Measurements from ENCODE around the gene PCNP.
A peak's percentile ranks its signal among the peaks of the same experiment; 100 is the strongest.
"Not testable (repeated sequence)": the region's sequence is repeated elsewhere in the genome, so short reads cannot be mapped to it uniquely, and the experiment has no call there.

Gene PCNP

DNA sequence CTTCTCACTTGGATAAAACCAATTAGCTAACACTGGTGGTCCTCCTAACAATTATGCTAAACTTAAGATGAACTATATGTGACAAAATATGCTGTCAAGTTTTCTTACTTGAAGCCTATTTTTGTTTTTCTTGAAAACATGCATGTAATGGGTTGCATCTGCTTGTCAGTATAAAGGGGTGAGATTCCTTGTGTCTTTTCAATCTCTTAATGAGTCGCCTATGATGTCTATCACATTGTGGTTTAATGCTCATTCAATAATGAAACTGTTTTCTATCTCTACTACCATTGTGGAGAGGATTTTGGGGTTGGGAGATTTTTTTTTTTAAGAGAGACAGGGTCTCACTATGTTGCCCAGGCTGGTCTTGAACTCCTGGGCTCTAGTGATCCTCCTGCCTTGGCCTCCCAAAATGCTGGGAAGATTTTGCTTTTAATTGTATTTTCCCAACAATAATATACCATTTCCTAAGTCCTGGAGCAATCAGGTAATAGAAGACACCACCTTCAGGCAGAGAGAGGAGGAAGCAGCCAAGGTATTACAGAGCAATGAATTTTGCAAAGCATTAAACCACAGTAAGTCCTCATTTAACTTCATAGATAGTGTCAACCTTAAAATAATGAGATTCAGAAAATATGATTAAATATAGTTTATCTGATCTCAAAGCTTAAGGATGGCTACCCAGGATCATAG lies 29.7 kb upstream of the PCNP start:
- H3K4me3 Mint-ChIP-seq, result peak overlapping the region; percentile 57
- H3K27ac Mint-ChIP-seq, result peak overlapping the region; percentile 85
- H3K27me3 Mint-ChIP-seq (ENCODE audit: low read depth), result no peaks in the 10 kb centered on the region
- DNase-seq (ENCODE audit: low spot score), result no peak
- peaks cover 8% of the 10 kb centered on the region for H3K9me3 Mint-ChIP-seq
- peaks cover 10% of the 10 kb centered on the region for H3K36me3 Mint-ChIP-seq (ENCODE audit: low read depth)
- peaks cover 47% of the 10 kb centered on the region for H3K4me1 Mint-ChIP-seq (ENCODE audit: low read depth)

DNA sequence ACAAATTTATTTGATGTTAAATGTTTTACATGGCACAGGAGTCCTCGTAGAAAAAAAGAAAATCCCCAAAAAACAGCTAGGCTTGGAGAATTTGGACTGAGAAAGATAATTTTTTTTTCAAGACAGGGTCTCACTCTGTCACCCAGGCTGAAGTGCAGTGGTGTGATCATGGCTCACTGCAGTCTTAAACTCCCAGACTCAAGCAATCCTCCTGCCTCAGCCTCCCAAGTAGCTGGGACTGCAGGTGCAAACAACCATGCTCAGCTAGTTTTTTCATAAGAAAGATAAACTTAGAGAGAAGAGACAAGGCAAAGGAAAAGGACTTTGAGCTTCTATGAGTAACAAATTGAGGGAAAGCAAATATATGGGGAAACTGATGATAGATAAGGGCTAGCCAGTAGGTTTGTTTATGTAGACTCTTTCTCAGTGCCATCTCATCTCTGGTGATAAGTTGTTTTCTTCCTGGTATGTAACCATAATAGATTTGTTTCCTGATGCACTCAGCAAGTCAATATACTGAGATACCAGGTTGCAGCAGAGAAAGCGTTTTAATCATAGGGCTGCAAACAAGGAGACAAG lies 25.4 kb upstream of the PCNP start:
- Mint-ChIP-seq H3K4me3 (no peak overlapping the region), H3K27me3 (ENCODE audit: low read depth) (no peaks in the 10 kb centered on the region), H3K27ac (no peak overlapping the region), H3K9me3 (peaks cover 4% of the 10 kb centered on the region), H3K36me3 (ENCODE audit: low read depth) (peaks cover 4% of the 10 kb centered on the region), H3K4me1 (ENCODE audit: low read depth) (peaks cover 32% of the 10 kb centered on the region)
- DNase-seq (ENCODE audit: low spot score), result no peak

DNA sequence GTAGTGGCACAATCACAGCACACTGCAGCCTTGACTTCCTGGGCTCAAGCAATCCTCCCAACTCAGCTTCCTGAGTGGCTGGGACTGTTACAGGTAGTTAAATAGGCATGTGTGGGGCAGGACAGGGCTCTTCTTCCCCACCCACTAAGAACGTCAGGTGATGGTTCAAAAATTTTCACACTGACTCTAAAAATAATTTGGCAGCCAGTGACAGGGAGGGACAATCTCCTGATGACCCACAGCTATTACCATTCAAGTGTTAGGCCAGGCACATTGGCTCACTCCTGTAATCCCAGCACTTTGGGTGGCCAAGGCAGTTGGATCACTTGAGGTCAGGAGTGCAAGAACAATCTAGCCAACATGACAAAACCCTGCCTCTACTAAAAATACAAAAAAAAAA lies 24.5 kb upstream of the PCNP start:
- no peak for DNase-seq (ENCODE audit: low spot score)
- no peaks in the 10 kb centered on the region for H3K9me3 Mint-ChIP-seq
- H3K27ac Mint-ChIP-seq, result no peak overlapping the region
- no peaks in the 10 kb centered on the region for H3K36me3 Mint-ChIP-seq (ENCODE audit: low read depth)
- H3K4me1 Mint-ChIP-seq (ENCODE audit: low read depth), result peaks cover 24% of the 10 kb centered on the region
- H3K27me3 Mint-ChIP-seq (ENCODE audit: low read depth), result no peaks in the 10 kb centered on the region
- no peak overlapping the region for H3K4me3 Mint-ChIP-seq

DNA sequence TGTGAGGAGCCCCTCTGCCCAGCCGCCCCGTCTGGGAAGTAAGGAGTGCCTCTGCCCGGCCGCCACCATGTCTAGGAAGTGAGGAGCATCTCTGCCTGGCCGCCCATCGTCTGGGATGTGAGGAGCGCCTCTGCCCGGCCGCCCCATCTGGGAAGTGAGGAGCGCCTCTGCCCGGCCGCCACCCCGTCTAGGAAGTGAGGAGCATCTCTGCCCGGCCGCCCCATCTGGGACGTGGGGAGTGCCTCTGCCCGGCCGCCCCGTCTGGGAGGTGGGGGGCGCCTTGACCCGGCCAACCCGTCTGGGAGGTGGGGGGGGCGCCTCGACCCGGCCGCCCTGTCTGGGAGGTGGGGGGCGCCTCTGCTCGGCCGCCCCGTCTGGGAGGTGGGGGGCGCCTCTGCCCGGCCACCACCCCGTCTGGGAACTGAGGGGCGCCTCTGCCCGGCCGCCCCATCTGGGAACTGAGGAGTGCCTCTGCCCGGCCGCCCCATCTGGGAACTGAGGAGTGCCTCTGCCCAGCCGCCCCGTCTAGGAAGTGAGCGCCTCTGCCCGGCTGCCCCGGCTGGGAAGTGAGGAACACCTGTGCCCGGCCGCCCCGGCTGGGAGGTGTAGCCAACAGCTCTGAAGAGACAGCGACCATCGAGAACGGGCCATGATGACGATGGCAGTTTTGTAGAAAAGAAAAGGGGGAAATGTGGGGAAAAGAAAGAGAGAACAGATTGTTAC lies 22.5 kb upstream of the PCNP start:
- H3K36me3 Mint-ChIP-seq (ENCODE audit: low read depth), result not testable (repeated sequence)

DNA sequence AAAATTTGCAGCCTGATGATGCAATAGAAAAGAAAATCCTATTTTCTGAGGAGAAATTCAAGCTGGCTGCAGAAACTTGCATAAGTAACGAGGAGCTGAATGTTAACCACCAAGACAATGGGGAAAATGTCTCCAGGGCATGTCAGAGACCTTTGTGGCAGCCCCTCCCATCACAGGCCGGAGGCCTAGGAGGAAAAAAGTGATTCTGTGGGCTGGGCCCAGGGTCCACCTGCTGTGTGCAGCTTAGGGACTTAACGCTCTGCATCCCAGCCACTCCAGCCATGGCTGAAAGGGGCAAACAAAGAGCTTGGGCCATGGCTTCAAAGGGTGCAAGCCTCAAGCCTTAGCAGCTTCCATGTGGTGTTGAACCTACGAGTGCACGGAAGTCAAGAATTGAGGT lies 20.6 kb upstream of the PCNP start:
- H3K36me3 Mint-ChIP-seq (ENCODE audit: low read depth); H3K27ac Mint-ChIP-seq; DNase-seq (ENCODE audit: low spot score); H3K4me1 Mint-ChIP-seq (ENCODE audit: low read depth); H3K9me3 Mint-ChIP-seq; H3K4me3 Mint-ChIP-seq: not testable (repeated sequence)
- peaks cover 14% of the 10 kb centered on the region for H3K27me3 Mint-ChIP-seq (ENCODE audit: low read depth)

More for the DNA sequence above, 22.5 kb upstream of the PCNP start:
- H3K4me3 Mint-ChIP-seq; DNase-seq (ENCODE audit: low spot score); H3K27ac Mint-ChIP-seq; H3K9me3 Mint-ChIP-seq: not testable (repeated sequence)
- H3K4me1 Mint-ChIP-seq (ENCODE audit: low read depth), result peaks cover 20% of the 10 kb centered on the region
- H3K27me3 Mint-ChIP-seq (ENCODE audit: low read depth), result peaks cover 10% of the 10 kb centered on the region

DNA sequence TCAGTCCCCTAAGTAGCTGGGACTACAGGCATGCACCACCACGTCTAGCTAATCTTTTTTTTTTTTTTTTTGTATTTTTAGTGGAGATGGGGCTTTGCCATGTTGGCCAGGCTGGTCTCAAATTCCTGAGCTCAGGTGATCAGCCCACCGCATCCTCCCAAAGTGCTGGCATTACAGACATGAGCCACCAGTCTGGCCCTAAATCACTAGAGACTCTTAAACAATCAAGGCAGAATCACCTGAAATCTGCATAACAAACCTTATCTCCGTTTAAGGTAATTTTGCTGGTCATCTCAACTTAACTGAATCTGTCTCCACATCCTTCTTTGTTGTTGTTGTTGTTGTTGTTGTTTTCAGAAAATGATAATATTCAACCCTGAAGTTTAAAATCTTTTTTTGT lies 17.9 kb upstream of the PCNP start:
- Mint-ChIP-seq H3K36me3 (ENCODE audit: low read depth) (no peaks in the 10 kb centered on the region), H3K27me3 (ENCODE audit: low read depth) (peaks cover 14% of the 10 kb centered on the region), H3K27ac (no peak overlapping the region), H3K4me1 (ENCODE audit: low read depth) (peaks cover 4% of the 10 kb centered on the region), H3K4me3 (no peak overlapping the region), H3K9me3 (no peaks in the 10 kb centered on the region)
- no peak for DNase-seq (ENCODE audit: low spot score)

DNA sequence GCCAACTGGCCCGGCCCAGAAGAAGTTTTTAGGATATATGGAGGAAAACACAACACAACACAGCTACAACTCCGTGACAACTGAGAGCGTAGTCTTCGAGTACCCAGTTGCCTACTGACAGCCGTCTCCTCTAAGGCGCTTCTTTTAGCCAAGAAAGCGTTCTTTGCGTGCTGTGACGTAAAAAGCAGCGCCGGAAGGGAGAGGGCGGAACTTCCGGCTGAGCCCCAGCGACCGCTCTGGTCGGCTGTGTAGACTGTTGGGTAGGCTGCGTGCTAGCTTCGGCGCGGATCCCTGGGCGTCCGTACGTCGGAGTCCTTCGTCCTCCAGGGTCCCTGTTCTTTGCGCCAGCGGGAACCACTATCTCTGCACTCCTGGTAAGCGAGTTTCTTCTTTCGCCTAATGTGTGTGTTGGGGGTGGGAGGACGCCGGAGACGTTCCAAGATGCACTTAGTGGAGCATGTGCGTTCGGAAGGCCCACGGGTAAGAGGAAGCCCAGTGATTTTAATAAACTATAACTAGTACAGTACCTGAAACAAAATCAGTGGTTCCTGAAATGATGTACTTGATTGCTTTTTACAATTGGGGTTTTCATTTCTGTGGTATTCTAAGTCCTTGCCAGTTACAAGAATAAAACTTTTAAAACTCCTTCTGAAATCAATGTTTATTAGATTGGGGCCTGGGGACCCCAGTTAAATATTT lies 12.2 kb upstream of the PCNP start, which contains the start of gene TRMT10C:
TRMT10C (plus strand) TSS at position 239 of the 699 bp plus-strand sequence. CDS start 2,914 bp downstream, outside the sequence.
- H3K27ac Mint-ChIP-seq, result peak within 1 kb of the TSS; percentile 98
- no peaks in the 10 kb centered on the region for H3K9me3 Mint-ChIP-seq
- peak within 1 kb of the TSS; percentile 99 for H3K4me3 Mint-ChIP-seq
- peaks cover under 1% of the 10 kb centered on the region for H3K27me3 Mint-ChIP-seq (ENCODE audit: low read depth)
- DNase-seq (ENCODE audit: low spot score), result peak; percentile 91
- peaks cover 37% of the 10 kb centered on the region for H3K36me3 Mint-ChIP-seq (ENCODE audit: low read depth)
- H3K4me1 Mint-ChIP-seq (ENCODE audit: low read depth), result peaks cover 18% of the 10 kb centered on the region

DNA sequence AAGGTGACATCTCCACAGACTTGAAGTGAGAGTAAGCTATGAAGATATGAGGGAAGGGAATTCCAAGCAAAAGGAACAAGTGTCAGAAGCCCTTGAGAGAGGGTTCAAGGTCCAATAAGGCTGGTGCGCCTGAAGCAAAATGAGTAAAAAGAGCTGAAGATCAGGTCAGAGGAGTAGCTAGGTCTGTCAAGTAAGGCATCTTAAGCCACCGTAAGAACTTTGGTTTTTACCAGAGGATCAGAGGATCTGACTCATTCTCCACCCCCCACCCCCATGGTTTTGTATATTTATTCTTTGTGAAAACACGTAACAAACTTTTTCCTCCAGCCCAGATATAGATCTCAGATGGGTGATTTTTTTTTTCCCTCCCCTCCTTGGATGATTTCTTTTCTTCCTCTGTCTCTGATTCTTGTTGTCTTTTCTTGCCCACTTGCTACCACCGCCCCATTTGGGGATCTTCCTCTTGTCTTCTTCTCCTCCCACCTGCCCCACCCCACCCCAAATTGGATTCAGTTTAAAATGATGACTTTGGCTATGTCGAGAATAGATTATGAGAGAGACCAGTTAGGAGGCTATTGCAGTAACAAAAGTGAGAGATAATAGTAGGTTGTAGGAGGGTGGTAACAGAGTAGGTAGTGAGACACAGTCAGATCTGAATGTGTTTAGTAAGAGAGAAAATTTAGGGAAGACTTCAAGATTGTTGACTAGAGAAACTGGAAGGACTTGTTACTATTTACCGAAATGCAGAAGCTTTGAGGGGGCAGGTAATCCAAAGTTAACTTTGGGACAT lies 6.3 kb upstream of the PCNP start:
- peak; percentile 48 for DNase-seq (ENCODE audit: low spot score)
- Mint-ChIP-seq H3K4me3 (peak overlapping the region; percentile 16), H3K9me3 (no peaks in the 10 kb centered on the region), H3K27me3 (ENCODE audit: low read depth) (no peaks in the 10 kb centered on the region), H3K36me3 (ENCODE audit: low read depth) (peaks cover 47% of the 10 kb centered on the region), H3K27ac (peak overlapping the region; percentile 29), H3K4me1 (ENCODE audit: low read depth) (peaks cover 46% of the 10 kb centered on the region)

DNA sequence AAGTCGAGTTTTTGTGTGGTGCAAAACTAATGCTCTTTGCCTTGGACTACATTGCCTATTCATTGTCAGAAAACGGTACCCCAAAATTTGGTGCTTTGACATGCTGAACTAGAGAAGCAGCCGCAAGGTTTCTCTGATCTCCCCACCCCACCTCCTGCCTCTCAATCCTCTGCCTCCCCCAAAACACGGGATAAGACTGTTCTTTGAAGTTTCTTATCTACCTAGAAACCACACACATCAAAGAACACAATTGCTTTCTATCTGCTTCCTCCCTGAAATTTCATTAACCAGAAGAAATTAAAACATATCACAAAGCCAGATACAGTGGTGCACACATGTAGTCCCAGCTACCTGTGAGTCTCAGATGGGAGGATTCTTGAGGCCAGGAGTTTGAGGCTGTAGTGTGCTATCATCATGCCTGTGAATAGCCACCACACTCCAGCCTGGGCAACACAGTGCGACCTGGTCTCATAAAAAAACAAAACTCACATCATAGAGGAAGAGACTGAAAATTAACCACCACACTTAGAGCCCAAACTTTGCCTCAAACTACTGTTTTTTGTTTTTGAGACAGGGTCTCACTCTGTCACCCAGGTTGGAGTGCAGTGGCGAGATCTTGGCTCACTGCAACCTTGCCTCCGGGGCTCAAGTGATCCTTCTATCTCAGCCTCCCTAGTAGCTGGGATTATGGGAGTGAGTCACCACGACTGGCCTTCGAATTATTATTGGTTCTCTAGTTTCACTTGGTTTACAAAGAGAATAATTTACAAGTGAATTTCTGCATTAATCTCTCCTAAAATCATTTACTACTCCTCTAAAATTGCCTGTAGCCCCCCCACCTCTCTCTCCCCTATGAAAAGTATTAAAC lies 2.7 kb upstream of the PCNP start:
- no peaks in the 10 kb centered on the region for H3K9me3 Mint-ChIP-seq
- H3K27ac Mint-ChIP-seq, result peak overlapping the region; percentile 60
- DNase-seq (ENCODE audit: low spot score), result no peak
- H3K36me3 Mint-ChIP-seq (ENCODE audit: low read depth), result peaks cover 27% of the 10 kb centered on the region
- peak overlapping the region; percentile 49 for H3K4me3 Mint-ChIP-seq
- H3K27me3 Mint-ChIP-seq (ENCODE audit: low read depth), result no peaks in the 10 kb centered on the region
- H3K4me1 Mint-ChIP-seq (ENCODE audit: low read depth), result peaks cover 47% of the 10 kb centered on the region

DNA sequence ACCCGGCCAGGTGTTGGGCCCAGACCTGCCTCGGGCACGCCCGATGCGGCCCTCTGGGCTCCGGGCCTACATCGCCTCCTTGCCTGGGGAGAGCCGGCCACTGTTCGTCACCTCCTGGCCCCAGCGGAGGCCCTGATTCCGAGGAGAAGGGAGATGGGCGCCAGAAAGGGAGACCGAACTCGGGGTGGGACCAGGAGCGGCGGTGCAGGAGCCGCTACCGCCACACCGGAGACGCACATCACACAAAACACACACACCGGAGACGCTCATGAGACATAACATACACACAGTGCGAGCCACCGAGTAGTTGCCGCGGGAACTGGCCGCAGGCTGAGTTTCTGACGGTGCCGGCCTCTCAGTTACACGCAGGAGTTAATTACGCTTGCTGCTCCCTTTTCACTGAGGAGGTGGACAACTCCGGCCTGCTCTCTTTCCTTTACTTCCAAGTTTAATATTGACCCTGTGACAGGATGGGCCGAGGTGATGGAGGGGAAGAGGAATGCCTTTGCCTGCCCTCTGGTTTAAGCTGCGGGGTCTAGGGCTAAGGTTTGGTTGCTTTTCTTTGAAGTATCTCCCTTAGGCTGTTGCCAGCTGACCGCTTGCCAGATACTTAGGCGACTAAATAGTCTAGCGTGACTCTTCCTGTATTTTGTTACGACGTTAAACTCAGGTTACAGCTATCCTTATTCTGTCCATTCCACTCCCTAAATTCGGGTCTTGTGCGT lies 570 bp downstream of the PCNP start:
- Mint-ChIP-seq H3K27ac (peak overlapping the region; percentile 100), H3K27me3 (ENCODE audit: low read depth) (no peaks in the 10 kb centered on the region), H3K4me1 (ENCODE audit: low read depth) (peaks cover 44% of the 10 kb centered on the region), H3K9me3 (no peaks in the 10 kb centered on the region), H3K4me3 (peak overlapping the region; percentile 92), H3K36me3 (ENCODE audit: low read depth) (peaks cover 25% of the 10 kb centered on the region)
- peak; percentile 61 for DNase-seq (ENCODE audit: low spot score)

DNA sequence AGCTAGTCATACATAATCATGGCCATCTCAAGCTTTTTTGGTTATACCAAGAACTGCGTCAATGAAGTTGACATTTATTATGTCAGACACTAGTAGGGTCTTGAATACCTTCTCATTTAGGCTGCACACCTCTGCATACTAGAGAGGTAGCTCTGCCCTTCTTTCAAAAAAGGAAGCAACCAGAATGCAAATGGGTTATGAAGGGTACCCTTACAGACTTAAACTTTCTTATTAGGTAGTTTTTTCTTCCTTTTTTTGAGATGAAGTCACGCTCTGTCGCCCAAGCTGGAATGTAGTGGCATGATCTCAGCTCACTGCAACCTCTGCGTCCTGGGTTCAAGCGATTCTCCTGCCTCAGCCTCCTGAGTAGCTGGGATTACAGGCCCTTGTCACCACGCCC lies 3.3 kb downstream of the PCNP start:
- H3K27ac Mint-ChIP-seq, result no peak overlapping the region
- no peaks in the 10 kb centered on the region for H3K27me3 Mint-ChIP-seq (ENCODE audit: low read depth)
- H3K36me3 Mint-ChIP-seq (ENCODE audit: low read depth), result peaks cover 39% of the 10 kb centered on the region
- no peak for DNase-seq (ENCODE audit: low spot score)
- no peaks in the 10 kb centered on the region for H3K9me3 Mint-ChIP-seq
- H3K4me1 Mint-ChIP-seq (ENCODE audit: low read depth), result peaks cover 28% of the 10 kb centered on the region
- no peak overlapping the region for H3K4me3 Mint-ChIP-seq

DNA sequence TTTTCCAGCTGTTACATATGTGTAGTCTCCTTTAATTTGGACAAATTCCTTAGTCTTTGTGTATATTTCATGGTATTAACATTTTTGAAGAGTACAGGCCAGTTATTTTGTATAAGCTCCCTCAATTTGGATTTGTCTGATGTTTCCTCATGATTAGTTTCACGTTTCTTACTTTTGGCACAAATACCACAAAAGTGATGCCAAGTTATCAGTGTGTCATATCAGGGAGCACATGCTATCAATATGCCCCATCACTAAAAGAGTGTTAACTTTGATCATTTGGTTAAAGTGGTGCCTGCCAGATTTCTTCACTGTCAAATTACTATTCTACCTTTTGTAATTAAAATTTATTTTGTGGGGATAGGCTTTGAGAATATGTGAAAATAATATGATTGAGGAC lies 14.6 kb downstream of the PCNP start:
- H3K9me3 Mint-ChIP-seq, result no peaks in the 10 kb centered on the region
- no peaks in the 10 kb centered on the region for H3K27me3 Mint-ChIP-seq (ENCODE audit: low read depth)
- DNase-seq (ENCODE audit: low spot score), result no peak
- H3K4me1 Mint-ChIP-seq (ENCODE audit: low read depth), result peaks cover 11% of the 10 kb centered on the region
- H3K36me3 Mint-ChIP-seq (ENCODE audit: low read depth), result peaks cover 55% of the 10 kb centered on the region
- no peak overlapping the region for H3K4me3 Mint-ChIP-seq
- no peak overlapping the region for H3K27ac Mint-ChIP-seq

Data from T-helper 2 cell treated with Interferon-gamma antibody and Interleukin-4, amounts not matched to agents 5 μg/mL and 100 μg/mL, for 36 hours (primary cell).